Retina (tissue), 1 donor: ENCODE data around the gene POLN.

Source experiments
- DNase-seq: peaks from one replicate; pipeline ENCODE4 v3.0.0-alpha.2; 2016

POLN gene

GRCh38 chr4:2241410-2242353 is at the start of gene POLN, which contains the start of gene HAUS3:
Gene POLN (minus strand): TSS chr4:2242121. CDS start chr4:2229231, 12,890 bp downstream.
Gene HAUS3 (minus strand): TSS chr4:2242121. CDS start chr4:2240946, 1,175 bp downstream.
- peak; percentile 97 for DNase-seq

GRCh38 chr4:2290974-2291704 is 49.2 kb upstream of the POLN start:
- DNase-seq = no peak

GRCh38 chr4:2290488-2290887 is 48.6 kb upstream of the POLN start:
- DNase-seq = no peak

GRCh38 chr4:2289955-2290333 is 48.0 kb upstream of the POLN start:
- no peak for DNase-seq

- DNase-seq = no peak
Measured at GRCh38 chr4:2289311-2289954, 47.5 kb upstream of the POLN start.

GRCh38 chr4:2288051-2288541 is 46.2 kb upstream of the POLN start:
- no peak for DNase-seq

GRCh38 chr4:2287594-2287915 is 45.6 kb upstream of the POLN start:
- DNase-seq = no peak

GRCh38 chr4:2286904-2287593 is 45.1 kb upstream of the POLN start:
- no peak for DNase-seq

GRCh38 chr4:2285613-2286381 is 43.9 kb upstream of the POLN start:
- no peak for DNase-seq

GRCh38 chr4:2284934-2285612 is 43.2 kb upstream of the POLN start:
- no peak for DNase-seq

- DNase-seq = no peak
Measured at GRCh38 chr4:2284161-2284933, 42.4 kb upstream of the POLN start.

- DNase-seq = no peak
Measured at GRCh38 chr4:2283199-2283711, 41.3 kb upstream of the POLN start.

GRCh38 chr4:2281575-2282343 is 39.8 kb upstream of the POLN start:
- no peak for DNase-seq

- DNase-seq = no peak
Measured at GRCh38 chr4:2280531-2281300, 38.8 kb upstream of the POLN start.

- DNase-seq = no peak
Measured at GRCh38 chr4:2277956-2278355, 36.0 kb upstream of the POLN start.

- no peak for DNase-seq
Measured at GRCh38 chr4:2276581-2277325, 34.8 kb upstream of the POLN start.

GRCh38 chr4:2275546-2276251 is 33.8 kb upstream of the POLN start:
- no peak for DNase-seq
